Stimulated activated CD4-positive, alpha-beta T cell treated with anti-CD3 and anti-CD28 coated beads, Interleukin-15, amount 100 ng/mL, for 48 hours (primary cell): ENCODE data around the gene SEMA6A.

Experiments
- DNase-seq, 2 donors: peaks; one replicate each; pipeline ENCODE4 v3.0.0-alpha.2; 2020; ENCODE audit warnings: low read depth in 2 of 2

SEMA6A gene

GRCh38 chr5:116494784-116495450 is 79.7 kb downstream of the SEMA6A start:
- no peak for DNase-seq

GRCh38 chr5:116492776-116493175 is 81.8 kb downstream of the SEMA6A start:
- no peak for DNase-seq

- no peak for DNase-seq
These were observed 82.5 kb downstream of the SEMA6A start for GRCh38 chr5:116492016-116492623.

- DNase-seq = no peak
These were observed 86.1 kb downstream of the SEMA6A start for GRCh38 chr5:116488356-116489041.

- DNase-seq = no peak
These were observed 87.6 kb downstream of the SEMA6A start for GRCh38 chr5:116487045-116487444.

GRCh38 chr5:116486588-116486987 is 88.0 kb downstream of the SEMA6A start:
- no peak for DNase-seq

- no peak for DNase-seq
These were observed 90.0 kb downstream of the SEMA6A start for GRCh38 chr5:116484645-116485044.

- DNase-seq = no peak
These were observed 92.2 kb downstream of the SEMA6A start for GRCh38 chr5:116482394-116482793.

- no peak for DNase-seq
These were observed 93.6 kb downstream of the SEMA6A start for GRCh38 chr5:116480894-116481510.

- DNase-seq = no peak
These were observed 94.6 kb downstream of the SEMA6A start for GRCh38 chr5:116479776-116480675.

- no peak for DNase-seq
These were observed 96.1 kb downstream of the SEMA6A start for GRCh38 chr5:116478491-116478890.

GRCh38 chr5:116476897-116477537 is 97.6 kb downstream of the SEMA6A start:
- DNase-seq = no peak

GRCh38 chr5:116475338-116475737 is 99.3 kb downstream of the SEMA6A start:
- no peak for DNase-seq

GRCh38 chr5:116473706-116474105 is 100.9 kb downstream of the SEMA6A start:
- no peak for DNase-seq

- DNase-seq = no peak
These were observed 102.3 kb downstream of the SEMA6A start for GRCh38 chr5:116472274-116472673.

GRCh38 chr5:116469631-116470030 is 105.0 kb downstream of the SEMA6A start:
- no peak for DNase-seq

- DNase-seq = no peak
These were observed 106.0 kb downstream of the SEMA6A start for GRCh38 chr5:116468583-116468982.

GRCh38 chr5:116467465-116467843 is 107.2 kb downstream of the SEMA6A start:
- DNase-seq = no peak

- DNase-seq = no peak
These were observed 107.7 kb downstream of the SEMA6A start for GRCh38 chr5:116466727-116467464.

- DNase-seq = no peak
These were observed 109.2 kb downstream of the SEMA6A start for GRCh38 chr5:116465411-116465810.
